Loucy (cell line): ENCODE data around the gene SMG1.

Experiments used
- EZH2phosphoT487 ChIP-seq: fragments of 200-600 bp; IDR thresholded peaks from 2 replicates; pipeline ENCODE4 v1.6.1; 2018; ENCODE audit warnings: antibody characterized with exemption, mild to moderate bottlenecking, moderate library complexity, borderline replicate concordance
- TF ChIP-seq, protein P1 (sequence below): fragments of 200-600 bp; sonication (generic); conservative IDR thresholded peaks from 2 replicates; pipeline ENCODE4 v1.5.1; 2014; ENCODE audit warnings: mild to moderate bottlenecking, antibody characterized with exemption, low read length

DNA sequence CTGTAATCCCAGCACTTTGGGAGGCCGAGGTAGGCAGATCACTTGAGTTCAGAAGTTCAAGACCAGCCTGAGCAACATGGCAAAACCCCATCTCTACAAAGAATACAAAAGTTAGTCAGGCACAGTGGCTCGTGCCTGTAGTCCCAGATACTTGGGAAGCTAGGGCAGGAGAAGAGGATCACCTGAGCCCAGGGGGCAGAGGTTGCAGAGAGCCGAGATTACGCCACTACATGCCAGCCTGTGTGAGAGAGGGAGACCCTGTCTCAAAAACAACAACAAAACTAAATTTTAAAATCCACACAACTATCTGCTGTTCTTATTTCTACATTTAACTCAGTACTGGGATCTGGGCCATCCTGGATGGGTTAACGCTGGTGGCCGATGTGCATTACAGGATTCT, 83.6 kb downstream of the SMG1 start:
- TF ChIP-seq, protein P1, sequence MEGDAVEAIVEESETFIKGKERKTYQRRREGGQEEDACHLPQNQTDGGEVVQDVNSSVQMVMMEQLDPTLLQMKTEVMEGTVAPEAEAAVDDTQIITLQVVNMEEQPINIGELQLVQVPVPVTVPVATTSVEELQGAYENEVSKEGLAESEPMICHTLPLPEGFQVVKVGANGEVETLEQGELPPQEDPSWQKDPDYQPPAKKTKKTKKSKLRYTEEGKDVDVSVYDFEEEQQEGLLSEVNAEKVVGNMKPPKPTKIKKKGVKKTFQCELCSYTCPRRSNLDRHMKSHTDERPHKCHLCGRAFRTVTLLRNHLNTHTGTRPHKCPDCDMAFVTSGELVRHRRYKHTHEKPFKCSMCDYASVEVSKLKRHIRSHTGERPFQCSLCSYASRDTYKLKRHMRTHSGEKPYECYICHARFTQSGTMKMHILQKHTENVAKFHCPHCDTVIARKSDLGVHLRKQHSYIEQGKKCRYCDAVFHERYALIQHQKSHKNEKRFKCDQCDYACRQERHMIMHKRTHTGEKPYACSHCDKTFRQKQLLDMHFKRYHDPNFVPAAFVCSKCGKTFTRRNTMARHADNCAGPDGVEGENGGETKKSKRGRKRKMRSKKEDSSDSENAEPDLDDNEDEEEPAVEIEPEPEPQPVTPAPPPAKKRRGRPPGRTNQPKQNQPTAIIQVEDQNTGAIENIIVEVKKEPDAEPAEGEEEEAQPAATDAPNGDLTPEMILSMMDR, result no peak
- TF ChIP-seq EZH2phosphoT487, result no peak
